ENCODE measurements around the gene HES5. TPM values are rescaled to one million over a fixed set of nuclear protein-coding genes. Genes with fewer than 3 reads are reported as not detected.

Gene HES5
- total RNA-seq, 1 donor from 2014 or later = 1.6 TPM

GRCh38 chr1:2508751-2509150 is 21.3 kb downstream of the HES5 start:
- peaks cover 45 to 59% (median 55%) of the 10 kb centered on the region in 3 donors for H3K36me3 ChIP-seq (ENCODE audit: control insufficient read depth in 3 of 3, insufficient read depth in 3 of 3, low read length in 3 of 3)
- no peak overlapping the region for H3K27ac ChIP-seq (ENCODE audit: low read depth, low read length)
- no peak overlapping the region for H3K4me3 ChIP-seq (ENCODE audit: low read length in 3 of 3)
- no peak overlapping the region for H3K9ac ChIP-seq (ENCODE audit: low read depth in 1 of 3, low read length in 3 of 3)
- no peaks in the 10 kb centered on the region for H3K9me3 ChIP-seq (ENCODE audit: control insufficient read depth in 3 of 3, low read length in 3 of 3)
- H3K27me3 ChIP-seq (ENCODE audit: control insufficient read depth in 3 of 3, insufficient read depth in 3 of 3, low read length in 3 of 3) = peaks cover 17 to 22% (median 19%) of the 10 kb centered on the region in 3 donors
- peaks cover 3 to 13% (median 6%) of the 10 kb centered on the region in 3 donors for H3K4me1 ChIP-seq (ENCODE audit: control insufficient read depth in 3 of 3, insufficient read depth in 3 of 3, low read length in 3 of 3)

GRCh38 chr1:2508180-2508579 is 21.9 kb downstream of the HES5 start:
- Histone ChIP-seq H3K4me1 (ENCODE audit: control insufficient read depth in 3 of 3, insufficient read depth in 3 of 3, low read length in 3 of 3) (peaks cover 3 to 13% (median 6%) of the 10 kb centered on the region in 3 donors), H3K4me3 (ENCODE audit: low read length in 3 of 3) (no peak overlapping the region), H3K9ac (ENCODE audit: low read depth in 1 of 3, low read length in 3 of 3) (no peak overlapping the region), H3K27ac (ENCODE audit: low read depth, low read length) (no peak overlapping the region), H3K27me3 (ENCODE audit: control insufficient read depth in 3 of 3, insufficient read depth in 3 of 3, low read length in 3 of 3) (peaks cover 17 to 27% (median 25%) of the 10 kb centered on the region in 3 donors), H3K9me3 (ENCODE audit: control insufficient read depth in 3 of 3, low read length in 3 of 3) (no peaks in the 10 kb centered on the region), H3K36me3 (ENCODE audit: control insufficient read depth in 3 of 3, insufficient read depth in 3 of 3, low read length in 3 of 3) (peaks cover 40 to 54% (median 50%) of the 10 kb centered on the region in 3 donors)

GRCh38 chr1:2507744-2508155 is 22.3 kb downstream of the HES5 start:
- peaks cover 37 to 49% (median 45%) of the 10 kb centered on the region in 3 donors for H3K36me3 ChIP-seq (ENCODE audit: control insufficient read depth in 3 of 3, insufficient read depth in 3 of 3, low read length in 3 of 3)
- H3K9me3 ChIP-seq (ENCODE audit: control insufficient read depth in 3 of 3, low read length in 3 of 3) = no peaks in the 10 kb centered on the region
- peaks cover 21 to 31% (median 29%) of the 10 kb centered on the region in 3 donors for H3K27me3 ChIP-seq (ENCODE audit: control insufficient read depth in 3 of 3, insufficient read depth in 3 of 3, low read length in 3 of 3)
- H3K4me3 ChIP-seq (ENCODE audit: low read length in 3 of 3) = no peak overlapping the region
- no peak overlapping the region for H3K27ac ChIP-seq (ENCODE audit: low read depth, low read length)
- no peak overlapping the region for H3K9ac ChIP-seq (ENCODE audit: low read depth in 1 of 3, low read length in 3 of 3)
- H3K4me1 ChIP-seq (ENCODE audit: control insufficient read depth in 3 of 3, insufficient read depth in 3 of 3, low read length in 3 of 3) = peaks cover 3 to 13% (median 6%) of the 10 kb centered on the region in 3 donors

GRCh38 chr1:2506901-2507565 is 23.0 kb downstream of the HES5 start:
- Histone ChIP-seq H3K9me3 (ENCODE audit: control insufficient read depth in 3 of 3, low read length in 3 of 3) (no peaks in the 10 kb centered on the region), H3K4me1 (ENCODE audit: control insufficient read depth in 3 of 3, insufficient read depth in 3 of 3, low read length in 3 of 3) (peaks cover 3 to 13% (median 6%) of the 10 kb centered on the region in 3 donors), H3K27me3 (ENCODE audit: control insufficient read depth in 3 of 3, insufficient read depth in 3 of 3, low read length in 3 of 3) (peaks cover 24 to 38% (median 36%) of the 10 kb centered on the region in 3 donors), H3K9ac (ENCODE audit: low read depth in 1 of 3, low read length in 3 of 3) (no peak overlapping the region), H3K27ac (ENCODE audit: low read depth, low read length) (no peak overlapping the region), H3K36me3 (ENCODE audit: control insufficient read depth in 3 of 3, insufficient read depth in 3 of 3, low read length in 3 of 3) (peaks cover 29 to 43% (median 39%) of the 10 kb centered on the region in 3 donors), H3K4me3 (ENCODE audit: low read length in 3 of 3) (no peak overlapping the region)

- Histone ChIP-seq H3K27ac (ENCODE audit: low read depth, low read length) (no peak overlapping the region), H3K9ac (ENCODE audit: low read depth in 1 of 3, low read length in 3 of 3) (no peak overlapping the region), H3K36me3 (ENCODE audit: control insufficient read depth in 3 of 3, insufficient read depth in 3 of 3, low read length in 3 of 3) (peaks cover 21 to 35% (median 31%) of the 10 kb centered on the region in 3 donors), H3K4me3 (ENCODE audit: low read length in 3 of 3) (no peak overlapping the region), H3K4me1 (ENCODE audit: control insufficient read depth in 3 of 3, insufficient read depth in 3 of 3, low read length in 3 of 3) (peaks cover 3 to 13% (median 6%) of the 10 kb centered on the region in 3 donors), H3K9me3 (ENCODE audit: control insufficient read depth in 3 of 3, low read length in 3 of 3) (no peaks in the 10 kb centered on the region), H3K27me3 (ENCODE audit: control insufficient read depth in 3 of 3, insufficient read depth in 3 of 3, low read length in 3 of 3) (peaks cover 32 to 46% (median 44%) of the 10 kb centered on the region in 3 donors)
These were observed 23.8 kb downstream of the HES5 start for GRCh38 chr1:2506007-2506860.

GRCh38 chr1:2505461-2505994 is 24.5 kb downstream of the HES5 start:
- Histone ChIP-seq H3K9ac (ENCODE audit: low read depth in 1 of 3, low read length in 3 of 3) (no peak overlapping the region), H3K9me3 (ENCODE audit: control insufficient read depth in 3 of 3, low read length in 3 of 3) (no peaks in the 10 kb centered on the region), H3K27me3 (ENCODE audit: control insufficient read depth in 3 of 3, insufficient read depth in 3 of 3, low read length in 3 of 3) (peaks cover 36 to 52% (median 49%) of the 10 kb centered on the region in 3 donors), H3K36me3 (ENCODE audit: control insufficient read depth in 3 of 3, insufficient read depth in 3 of 3, low read length in 3 of 3) (peaks cover 15 to 28% (median 24%) of the 10 kb centered on the region in 3 donors), H3K4me3 (ENCODE audit: low read length in 3 of 3) (no peak overlapping the region), H3K27ac (ENCODE audit: low read depth, low read length) (no peak overlapping the region), H3K4me1 (ENCODE audit: control insufficient read depth in 3 of 3, insufficient read depth in 3 of 3, low read length in 3 of 3) (peaks cover 3 to 13% (median 6%) of the 10 kb centered on the region in 3 donors)

- Histone ChIP-seq H3K9ac (ENCODE audit: low read depth in 1 of 3, low read length in 3 of 3) (no peak overlapping the region), H3K9me3 (ENCODE audit: control insufficient read depth in 3 of 3, low read length in 3 of 3) (no peaks in the 10 kb centered on the region), H3K27ac (ENCODE audit: low read depth, low read length) (no peak overlapping the region), H3K4me3 (ENCODE audit: low read length in 3 of 3) (no peak overlapping the region), H3K27me3 (ENCODE audit: control insufficient read depth in 3 of 3, insufficient read depth in 3 of 3, low read length in 3 of 3) (peaks cover 42 to 57% (median 54%) of the 10 kb centered on the region in 3 donors), H3K36me3 (ENCODE audit: control insufficient read depth in 3 of 3, insufficient read depth in 3 of 3, low read length in 3 of 3) (peaks cover 13 to 21% (median 18%) of the 10 kb centered on the region in 3 donors), H3K4me1 (ENCODE audit: control insufficient read depth in 3 of 3, insufficient read depth in 3 of 3, low read length in 3 of 3) (peaks cover 3 to 11% (median 6%) of the 10 kb centered on the region in 3 donors)
These were observed 25.2 kb downstream of the HES5 start for GRCh38 chr1:2504949-2505272.

- Histone ChIP-seq H3K4me3 (ENCODE audit: low read length in 3 of 3) (no peak overlapping the region), H3K4me1 (ENCODE audit: control insufficient read depth in 3 of 3, insufficient read depth in 3 of 3, low read length in 3 of 3) (peaks cover 3 to 6% (median 6%) of the 10 kb centered on the region in 3 donors), H3K9me3 (ENCODE audit: control insufficient read depth in 3 of 3, low read length in 3 of 3) (no peaks in the 10 kb centered on the region), H3K9ac (ENCODE audit: low read depth in 1 of 3, low read length in 3 of 3) (no peak overlapping the region), H3K36me3 (ENCODE audit: control insufficient read depth in 3 of 3, insufficient read depth in 3 of 3, low read length in 3 of 3) (peaks cover 8 to 16% (median 13%) of the 10 kb centered on the region in 3 donors), H3K27ac (ENCODE audit: low read depth, low read length) (no peak overlapping the region), H3K27me3 (ENCODE audit: control insufficient read depth in 3 of 3, insufficient read depth in 3 of 3, low read length in 3 of 3) (peaks cover 45 to 63% (median 54%) of the 10 kb centered on the region in 3 donors)
These were observed 25.7 kb downstream of the HES5 start for GRCh38 chr1:2504225-2504948.

GRCh38 chr1:2503554-2504224 is 26.4 kb downstream of the HES5 start:
- H3K4me1 ChIP-seq (ENCODE audit: control insufficient read depth in 3 of 3, insufficient read depth in 3 of 3, low read length in 3 of 3) = peaks cover 3 to 6% (median 6%) of the 10 kb centered on the region in 3 donors
- no peak overlapping the region for H3K27ac ChIP-seq (ENCODE audit: low read depth, low read length)
- no peak overlapping the region for H3K9ac ChIP-seq (ENCODE audit: low read depth in 1 of 3, low read length in 3 of 3)
- peaks cover 2 to 9% (median 6%) of the 10 kb centered on the region in 3 donors for H3K36me3 ChIP-seq (ENCODE audit: control insufficient read depth in 3 of 3, insufficient read depth in 3 of 3, low read length in 3 of 3)
- peaks cover 51 to 70% (median 61%) of the 10 kb centered on the region in 3 donors for H3K27me3 ChIP-seq (ENCODE audit: control insufficient read depth in 3 of 3, insufficient read depth in 3 of 3, low read length in 3 of 3)
- no peak overlapping the region for H3K4me3 ChIP-seq (ENCODE audit: low read length in 3 of 3)
- no peaks in the 10 kb centered on the region for H3K9me3 ChIP-seq (ENCODE audit: control insufficient read depth in 3 of 3, low read length in 3 of 3)

Measured in skeletal muscle tissue (tissue), 4 donors.